HEK293 (cell line): ENCODE results near the gene PDGFD.

Experiments
- KLF9 ChIP-seq: fragments of 450-650 bp; formaldehyde crosslinking; IDR thresholded peaks from 2 replicates; pipeline ENCODE4 v1.5.1; 2016; ENCODE audit warnings: missing biosample characterization, missing genetic modification characterization, low read depth
- MYNN ChIP-seq: fragments of 450-650 bp; formaldehyde crosslinking; IDR thresholded peaks from 2 replicates; pipeline ENCODE4 v1.5.1; 2016; ENCODE audit warnings: missing biosample characterization, missing genetic modification characterization, borderline replicate concordance
- SETDB1 ChIP-seq: IDR thresholded peaks from one replicate; pipeline ENCODE4 v1.6.1; 2017; ENCODE audit warnings: mild to moderate bottlenecking, low read length, moderate library complexity, mixed read lengths; ENCODE audit not compliant: insufficient read length
- YY1 ChIP-seq: fragments of 450-650 bp; formaldehyde crosslinking; IDR thresholded peaks from 2 replicates; pipeline ENCODE4 v1.5.1; 2018; ENCODE audit warnings: missing biosample characterization, missing genetic modification characterization
- ZBTB8A ChIP-seq: fragments of 450-650 bp; formaldehyde crosslinking; IDR thresholded peaks from 2 replicates; pipeline ENCODE4 v1.5.1; 2016; ENCODE audit warnings: missing biosample characterization, missing genetic modification characterization
- ZNF146 ChIP-seq: fragments of 450-650 bp; formaldehyde crosslinking; IDR thresholded peaks from 2 replicates; pipeline ENCODE4 v1.5.1; 2016; ENCODE audit warnings: missing biosample characterization, missing genetic modification characterization
- ZNF274 ChIP-seq, 2 experiments: fragments of 200-500 bp in 1 of 2; fragments of 450-650 bp in 1 of 2; sonication (Bioruptor generic) in 1 of 2; formaldehyde crosslinking in 1 of 2; IDR thresholded peaks; 2 replicates each; pipeline versions ENCODE4 v1.5.1 to v1.6.1; 2014 to 2016; ENCODE audit warnings: borderline replicate concordance in 1 of 2, inconsistent platforms in 1 of 2, low read length in 1 of 2, missing biosample characterization in 1 of 2, missing genetic modification characterization in 1 of 2
- ZNF292 ChIP-seq: fragments of 450-650 bp; formaldehyde crosslinking; IDR thresholded peaks from 2 replicates; pipeline ENCODE4 v1.5.1; 2016; ENCODE audit warnings: low read depth, missing biosample characterization, missing genetic modification characterization, borderline replicate concordance
- ZNF366 ChIP-seq: fragments of 450-650 bp; formaldehyde crosslinking; conservative IDR thresholded peaks from 2 replicates; pipeline ENCODE4 v1.5.1; 2016; ENCODE audit warnings: missing biosample characterization, missing genetic modification characterization
- ZNF433 ChIP-seq: fragments of 450-650 bp; formaldehyde crosslinking; IDR thresholded peaks from 2 replicates; pipeline ENCODE4 v1.5.1; 2016; ENCODE audit warnings: missing biosample characterization, missing genetic modification characterization, low read depth
- TF ChIP-seq, protein P1 (sequence below): fragments of 450-650 bp; formaldehyde crosslinking; IDR thresholded peaks from 2 replicates; pipeline ENCODE4 v1.5.1; 2016; ENCODE audit warnings: missing biosample characterization, missing genetic modification characterization
- TF ChIP-seq, protein P2 (sequence below): fragments of 450-650 bp; formaldehyde crosslinking; IDR thresholded peaks from 2 replicates; pipeline ENCODE4 v1.5.1; 2016; ENCODE audit warnings: missing biosample characterization, missing genetic modification characterization, borderline replicate concordance
- TF ChIP-seq, protein P3 (sequence below): fragments of 450-650 bp; formaldehyde crosslinking; IDR thresholded peaks from 2 replicates; pipeline ENCODE4 v1.5.1; 2016; ENCODE audit warnings: missing biosample characterization, missing genetic modification characterization, low read depth
- TF ChIP-seq, protein P4 (sequence below): fragments of 450-650 bp; formaldehyde crosslinking; IDR thresholded peaks from 2 replicates; pipeline ENCODE4 v1.5.1; 2016; ENCODE audit warnings: missing biosample characterization, missing genetic modification characterization

DNA sequence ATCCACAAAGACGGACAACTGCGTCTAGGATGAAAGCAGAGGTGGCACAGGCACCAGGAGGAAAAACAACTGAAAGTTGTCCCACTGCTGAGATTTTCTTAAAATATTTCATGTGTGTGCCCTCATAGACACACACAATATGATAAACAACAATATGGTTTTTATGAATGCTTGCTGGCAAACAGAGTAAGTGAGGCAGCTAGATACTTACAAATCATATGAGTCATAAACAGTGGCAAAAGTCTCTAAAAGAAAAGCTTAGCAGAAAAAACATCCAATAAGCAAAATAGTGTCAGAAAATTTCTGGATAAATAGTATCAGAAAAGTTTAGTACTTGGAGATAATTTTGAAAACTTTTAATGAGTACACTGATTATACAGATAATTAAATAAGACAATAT is 228.7 kb downstream of the PDGFD start:
- no peak for TF ChIP-seq KLF9 (tag by site-specific recombination)
- TF ChIP-seq, protein P1, sequence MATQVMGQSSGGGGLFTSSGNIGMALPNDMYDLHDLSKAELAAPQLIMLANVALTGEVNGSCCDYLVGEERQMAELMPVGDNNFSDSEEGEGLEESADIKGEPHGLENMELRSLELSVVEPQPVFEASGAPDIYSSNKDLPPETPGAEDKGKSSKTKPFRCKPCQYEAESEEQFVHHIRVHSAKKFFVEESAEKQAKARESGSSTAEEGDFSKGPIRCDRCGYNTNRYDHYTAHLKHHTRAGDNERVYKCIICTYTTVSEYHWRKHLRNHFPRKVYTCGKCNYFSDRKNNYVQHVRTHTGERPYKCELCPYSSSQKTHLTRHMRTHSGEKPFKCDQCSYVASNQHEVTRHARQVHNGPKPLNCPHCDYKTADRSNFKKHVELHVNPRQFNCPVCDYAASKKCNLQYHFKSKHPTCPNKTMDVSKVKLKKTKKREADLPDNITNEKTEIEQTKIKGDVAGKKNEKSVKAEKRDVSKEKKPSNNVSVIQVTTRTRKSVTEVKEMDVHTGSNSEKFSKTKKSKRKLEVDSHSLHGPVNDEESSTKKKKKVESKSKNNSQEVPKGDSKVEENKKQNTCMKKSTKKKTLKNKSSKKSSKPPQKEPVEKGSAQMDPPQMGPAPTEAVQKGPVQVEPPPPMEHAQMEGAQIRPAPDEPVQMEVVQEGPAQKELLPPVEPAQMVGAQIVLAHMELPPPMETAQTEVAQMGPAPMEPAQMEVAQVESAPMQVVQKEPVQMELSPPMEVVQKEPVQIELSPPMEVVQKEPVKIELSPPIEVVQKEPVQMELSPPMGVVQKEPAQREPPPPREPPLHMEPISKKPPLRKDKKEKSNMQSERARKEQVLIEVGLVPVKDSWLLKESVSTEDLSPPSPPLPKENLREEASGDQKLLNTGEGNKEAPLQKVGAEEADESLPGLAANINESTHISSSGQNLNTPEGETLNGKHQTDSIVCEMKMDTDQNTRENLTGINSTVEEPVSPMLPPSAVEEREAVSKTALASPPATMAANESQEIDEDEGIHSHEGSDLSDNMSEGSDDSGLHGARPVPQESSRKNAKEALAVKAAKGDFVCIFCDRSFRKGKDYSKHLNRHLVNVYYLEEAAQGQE (tag by site-specific recombination): no peak
- TF ChIP-seq, protein P2, sequence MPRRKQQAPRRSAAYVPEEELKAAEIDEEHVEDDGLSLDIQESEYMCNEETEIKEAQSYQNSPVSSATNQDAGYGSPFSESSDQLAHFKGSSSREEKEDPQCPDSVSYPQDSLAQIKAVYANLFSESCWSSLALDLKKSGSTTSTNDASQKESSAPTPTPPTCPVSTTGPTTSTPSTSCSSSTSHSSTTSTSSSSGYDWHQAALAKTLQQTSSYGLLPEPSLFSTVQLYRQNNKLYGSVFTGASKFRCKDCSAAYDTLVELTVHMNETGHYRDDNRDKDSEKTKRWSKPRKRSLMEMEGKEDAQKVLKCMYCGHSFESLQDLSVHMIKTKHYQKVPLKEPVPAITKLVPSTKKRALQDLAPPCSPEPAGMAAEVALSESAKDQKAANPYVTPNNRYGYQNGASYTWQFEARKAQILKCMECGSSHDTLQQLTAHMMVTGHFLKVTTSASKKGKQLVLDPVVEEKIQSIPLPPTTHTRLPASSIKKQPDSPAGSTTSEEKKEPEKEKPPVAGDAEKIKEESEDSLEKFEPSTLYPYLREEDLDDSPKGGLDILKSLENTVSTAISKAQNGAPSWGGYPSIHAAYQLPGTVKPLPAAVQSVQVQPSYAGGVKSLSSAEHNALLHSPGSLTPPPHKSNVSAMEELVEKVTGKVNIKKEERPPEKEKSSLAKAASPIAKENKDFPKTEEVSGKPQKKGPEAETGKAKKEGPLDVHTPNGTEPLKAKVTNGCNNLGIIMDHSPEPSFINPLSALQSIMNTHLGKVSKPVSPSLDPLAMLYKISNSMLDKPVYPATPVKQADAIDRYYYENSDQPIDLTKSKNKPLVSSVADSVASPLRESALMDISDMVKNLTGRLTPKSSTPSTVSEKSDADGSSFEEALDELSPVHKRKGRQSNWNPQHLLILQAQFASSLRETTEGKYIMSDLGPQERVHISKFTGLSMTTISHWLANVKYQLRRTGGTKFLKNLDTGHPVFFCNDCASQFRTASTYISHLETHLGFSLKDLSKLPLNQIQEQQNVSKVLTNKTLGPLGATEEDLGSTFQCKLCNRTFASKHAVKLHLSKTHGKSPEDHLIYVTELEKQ (tag by site-specific recombination): no peak
- TF ChIP-seq ZNF433 (tag by site-specific recombination): no peak
- no peak for TF ChIP-seq ZNF292 (tag by site-specific recombination)
- TF ChIP-seq ZNF274 (IDR thresholded peaks at IDR 0.05; ENCODE audit: low read length): no peak
- TF ChIP-seq ZNF274 (tag by site-specific recombination; IDR thresholded peaks at IDR 0.05; ENCODE audit: borderline replicate concordance): no peak
- no peak for TF ChIP-seq ZNF146 (tag by site-specific recombination)
- TF ChIP-seq, protein P3, sequence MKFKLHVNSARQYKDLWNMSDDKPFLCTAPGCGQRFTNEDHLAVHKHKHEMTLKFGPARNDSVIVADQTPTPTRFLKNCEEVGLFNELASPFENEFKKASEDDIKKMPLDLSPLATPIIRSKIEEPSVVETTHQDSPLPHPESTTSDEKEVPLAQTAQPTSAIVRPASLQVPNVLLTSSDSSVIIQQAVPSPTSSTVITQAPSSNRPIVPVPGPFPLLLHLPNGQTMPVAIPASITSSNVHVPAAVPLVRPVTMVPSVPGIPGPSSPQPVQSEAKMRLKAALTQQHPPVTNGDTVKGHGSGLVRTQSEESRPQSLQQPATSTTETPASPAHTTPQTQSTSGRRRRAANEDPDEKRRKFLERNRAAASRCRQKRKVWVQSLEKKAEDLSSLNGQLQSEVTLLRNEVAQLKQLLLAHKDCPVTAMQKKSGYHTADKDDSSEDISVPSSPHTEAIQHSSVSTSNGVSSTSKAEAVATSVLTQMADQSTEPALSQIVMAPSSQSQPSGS: no peak
- no peak for TF ChIP-seq MYNN
- TF ChIP-seq ZNF366 (tag by site-specific recombination): no peak
- TF ChIP-seq, protein P4, sequence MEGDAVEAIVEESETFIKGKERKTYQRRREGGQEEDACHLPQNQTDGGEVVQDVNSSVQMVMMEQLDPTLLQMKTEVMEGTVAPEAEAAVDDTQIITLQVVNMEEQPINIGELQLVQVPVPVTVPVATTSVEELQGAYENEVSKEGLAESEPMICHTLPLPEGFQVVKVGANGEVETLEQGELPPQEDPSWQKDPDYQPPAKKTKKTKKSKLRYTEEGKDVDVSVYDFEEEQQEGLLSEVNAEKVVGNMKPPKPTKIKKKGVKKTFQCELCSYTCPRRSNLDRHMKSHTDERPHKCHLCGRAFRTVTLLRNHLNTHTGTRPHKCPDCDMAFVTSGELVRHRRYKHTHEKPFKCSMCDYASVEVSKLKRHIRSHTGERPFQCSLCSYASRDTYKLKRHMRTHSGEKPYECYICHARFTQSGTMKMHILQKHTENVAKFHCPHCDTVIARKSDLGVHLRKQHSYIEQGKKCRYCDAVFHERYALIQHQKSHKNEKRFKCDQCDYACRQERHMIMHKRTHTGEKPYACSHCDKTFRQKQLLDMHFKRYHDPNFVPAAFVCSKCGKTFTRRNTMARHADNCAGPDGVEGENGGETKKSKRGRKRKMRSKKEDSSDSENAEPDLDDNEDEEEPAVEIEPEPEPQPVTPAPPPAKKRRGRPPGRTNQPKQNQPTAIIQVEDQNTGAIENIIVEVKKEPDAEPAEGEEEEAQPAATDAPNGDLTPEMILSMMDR (tag by site-specific recombination): no peak
- TF ChIP-seq SETDB1: no peak
- no peak for TF ChIP-seq YY1 (tag by site-specific recombination)
- TF ChIP-seq ZBTB8A (tag by site-specific recombination): no peak
